CD1c-positive myeloid dendritic cell (primary cell): ENCODE measurements around the gene CTBP1.
"Not testable (repeated sequence)": the region's sequence is repeated elsewhere in the genome, so short reads cannot be mapped to it uniquely, and the experiment has no call there.

Experiments used
- DNase-seq: peaks from one replicate; pipeline ENCODE4 v3.0.0-alpha.2; 2016; ENCODE audit errors: extremely low spot score

Gene CTBP1

GRCh38 chr4:1237981-1238675 is 10.8 kb downstream of the CTBP1 start:
- no peak for DNase-seq

GRCh38 chr4:1237261-1237660 is 11.7 kb downstream of the CTBP1 start:
- DNase-seq = not testable (repeated sequence)

GRCh38 chr4:1236836-1237235 is 12.1 kb downstream of the CTBP1 start:
- DNase-seq = not testable (repeated sequence)

- no peak for DNase-seq
Observed at GRCh38 chr4:1236103-1236641, 12.8 kb downstream of the CTBP1 start.

GRCh38 chr4:1235381-1236102 is 13.4 kb downstream of the CTBP1 start:
- no peak for DNase-seq

GRCh38 chr4:1234811-1235292 is 14.1 kb downstream of the CTBP1 start:
- DNase-seq = no peak

- DNase-seq = no peak
Observed at GRCh38 chr4:1234309-1234695, 14.6 kb downstream of the CTBP1 start.

GRCh38 chr4:1233641-1234308 is 15.2 kb downstream of the CTBP1 start:
- no peak for DNase-seq

- DNase-seq = no peak
Observed at GRCh38 chr4:1232661-1233621, 16.0 kb downstream of the CTBP1 start.

GRCh38 chr4:1231637-1232360 is 17.1 kb downstream of the CTBP1 start:
- DNase-seq = no peak

- no peak for DNase-seq
Observed at GRCh38 chr4:1230971-1231636, 17.8 kb downstream of the CTBP1 start.

GRCh38 chr4:1230316-1230715 is 18.6 kb downstream of the CTBP1 start:
- DNase-seq = no peak

- no peak for DNase-seq
Observed at GRCh38 chr4:1229117-1229849, 19.6 kb downstream of the CTBP1 start.

- DNase-seq = no peak
Observed at GRCh38 chr4:1227816-1228215, 21.1 kb downstream of the CTBP1 start.

- DNase-seq = no peak
Observed at GRCh38 chr4:1226598-1226997, 22.3 kb downstream of the CTBP1 start.

- no peak for DNase-seq
Observed at GRCh38 chr4:1226144-1226481, 22.8 kb downstream of the CTBP1 start.

GRCh38 chr4:1225272-1226143 is 23.4 kb downstream of the CTBP1 start:
- no peak for DNase-seq
